Frontal cortex (tissue), 1 donor: ENCODE data around the gene SPINK8. TPM values are rescaled to one million over a fixed set of nuclear protein-coding genes. Genes with fewer than 3 reads are reported as not detected.
A peak's percentile ranks its signal among the peaks of the same experiment; 100 is the strongest.

Experiments
- small RNA-seq: library from RNA; depleted of rRNA; stranded (forward); fragments of <200 nt; gene quantifications from one replicate; pipeline ENCODE3, GENCODE V24; 2014
- total RNA-seq: library from RNA; depleted of rRNA; stranded (reverse); fragments of >200 nt; gene quantifications from one replicate; pipeline ENCODE4 v1.2.3, GENCODE V29; 2014

The SPINK8 gene
- total RNA-seq, 1 donor from 2014 or later = not detected

Small RNA genes lying within 50 kb of the gene (small RNA-seq; reads per million reads assigned to genes)
- 2.0 reads per million, percentile 82 among the genes with 10 or more reads in this experiment for gene MIR2115
- gene RF00019 = not detected
- not detected for gene RN7SL321P

Other genes starting within 250 kb of the SPINK8 start
- gene CDC25A, start 145.2 kb downstream of the SPINK8 start, total RNA-seq = 4.5 TPM
- gene CAMP, start 110.2 kb downstream of the SPINK8 start, total RNA-seq = not detected
- gene ZNF589, start 92.6 kb downstream of the SPINK8 start, total RNA-seq = 23.2 TPM
- gene NME6, start 32.3 kb downstream of the SPINK8 start, total RNA-seq = 20.8 TPM
- gene FBXW12, start 38.6 kb upstream of the SPINK8 start, total RNA-seq = 1.6 TPM
- gene PLXNB1, start 96.4 kb upstream of the SPINK8 start, total RNA-seq = 32.2 TPM
- 12.6 TPM for gene CCDC51, start 106.5 kb upstream of the SPINK8 start, total RNA-seq
- gene TMA7, start 106.6 kb upstream of the SPINK8 start, total RNA-seq = 99.9 TPM
- gene ATRIP, start 113.1 kb upstream of the SPINK8 start, total RNA-seq = 7.3 TPM
- gene SHISA5, start 170.5 kb upstream of the SPINK8 start, total RNA-seq = 81.1 TPM
- gene PFKFB4, start 223.1 kb upstream of the SPINK8 start, total RNA-seq = 22.0 TPM
- gene UCN2, start 230.1 kb upstream of the SPINK8 start, total RNA-seq = not detected